ENCODE results near the gene DYNC1LI2. TPM values are rescaled to one million over a fixed set of nuclear protein-coding genes. Genes with fewer than 3 reads are reported as not detected.

Gene DYNC1LI2
- 127 and 164 TPM in 2 replicates for total RNA-seq

GRCh38 chr16:66751303-66751991, at the start of gene DYNC1LI2:
DYNC1LI2 (minus strand) TSS chr16:66751609; CDS start chr16:66751591, 18 bp downstream.

GRCh38 chr16:66696669-66697630, 54.5 kb downstream of the DYNC1LI2 start, which contains the start of gene CMTM4:
CMTM4 (minus strand) TSS chr16:66696743; CDS start chr16:66696525, 218 bp downstream.

Other genes with a start within 250 kb of the DYNC1LI2 start
- gene TK2, start 201.5 kb downstream of the DYNC1LI2 start, total RNA-seq: 23.1 and 37.3 TPM in 2 replicates
- gene CKLF, start 199.0 kb downstream of the DYNC1LI2 start, total RNA-seq: 32.9 and 70.3 TPM in 2 replicates
- 2.1 and 6.7 TPM in 2 replicates for gene CMTM1, start 185.2 kb downstream of the DYNC1LI2 start, total RNA-seq
- not detected in 2 replicates for gene CMTM2, start 172.1 kb downstream of the DYNC1LI2 start, total RNA-seq
- 36.0 and 48.7 TPM in 2 replicates for gene CMTM3, start 146.9 kb downstream of the DYNC1LI2 start, total RNA-seq
- 9.8 and 17.1 TPM in 2 replicates for gene CMTM4, start 54.9 kb downstream of the DYNC1LI2 start, total RNA-seq
- gene TERB1, start 50.0 kb upstream of the DYNC1LI2 start, total RNA-seq: 0.79 TPM in 1 of 2 replicates, not detected in the other
- 40.0 and 43.1 TPM in 2 replicates for gene NAE1, start 79.4 kb upstream of the DYNC1LI2 start, total RNA-seq
- not detected in 2 replicates for gene CA7, start 92.8 kb upstream of the DYNC1LI2 start, total RNA-seq
- 5.1 and 6.7 TPM in 2 replicates for gene PDP2, start 128.9 kb upstream of the DYNC1LI2 start, total RNA-seq
- gene CDH16, start 167.3 kb upstream of the DYNC1LI2 start, total RNA-seq: under 0.01 and 0.11 TPM in 2 replicates
- gene RRAD, start 173.9 kb upstream of the DYNC1LI2 start, total RNA-seq: 0.39 and 22.0 TPM in 2 replicates
- 63.2 and 110 TPM in 2 replicates for gene CIAO2B, start 182.8 kb upstream of the DYNC1LI2 start, total RNA-seq
- gene CES2, start 183.9 kb upstream of the DYNC1LI2 start, total RNA-seq: 46.3 and 47.9 TPM in 2 replicates
- 0.11 and 0.39 TPM in 2 replicates for gene CES3, start 209.7 kb upstream of the DYNC1LI2 start, total RNA-seq
- 3.3 and 10.2 TPM in 2 replicates for gene CES4A, start 237.0 kb upstream of the DYNC1LI2 start, total RNA-seq

Data from placental epithelial cell (primary cell).